Measurements from ENCODE around the gene GSS.

Gene GSS

DNA sequence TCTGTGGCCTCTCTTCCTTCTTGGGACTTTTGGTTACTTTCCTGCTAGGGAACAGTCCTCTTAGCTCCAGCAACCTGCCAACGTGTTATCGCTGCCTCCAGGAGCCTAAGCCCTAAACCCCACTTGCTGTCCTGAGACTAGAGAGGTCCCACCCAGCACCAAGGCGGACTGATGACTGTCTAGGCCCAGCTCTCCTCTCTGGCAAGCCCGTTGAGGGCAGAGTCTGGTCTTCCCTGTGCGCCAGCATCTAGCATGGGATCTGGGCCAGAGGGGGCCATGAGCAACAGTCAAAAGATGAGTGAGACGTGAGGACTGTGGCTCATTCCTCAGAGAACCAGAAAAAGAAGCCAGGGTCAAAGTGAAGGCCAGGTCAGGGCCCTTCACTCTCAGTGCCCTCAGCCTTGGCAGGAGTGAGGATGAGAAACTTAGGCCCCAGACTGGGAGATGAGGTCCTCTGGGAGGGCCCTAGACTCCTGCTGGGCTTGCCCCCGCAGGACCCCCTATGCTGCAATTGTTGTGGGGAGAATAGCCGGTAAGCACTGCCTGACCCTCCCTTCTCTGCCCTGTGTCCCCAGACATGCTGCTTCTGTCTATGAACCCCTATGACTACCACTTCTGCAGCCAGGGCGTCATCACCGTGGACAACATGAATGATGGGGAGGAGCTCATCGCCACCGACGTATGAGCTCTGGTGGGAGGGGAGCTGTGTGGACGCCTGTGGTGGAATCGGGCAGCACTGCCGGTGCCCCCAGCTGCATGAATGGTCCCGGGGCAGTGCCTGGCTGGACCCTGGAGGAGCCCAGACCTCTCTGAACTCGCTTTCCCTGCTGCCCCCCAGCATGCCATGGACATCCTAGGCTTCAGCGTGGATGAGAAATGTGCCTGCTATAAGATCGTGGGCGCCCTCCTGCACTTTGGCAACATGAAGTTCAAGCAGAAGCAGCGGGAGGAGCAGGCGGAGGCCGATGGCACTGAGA, 31.0 kb upstream of the GSS start:
- no peak overlapping the region for H3K4me3 ChIP-seq (ENCODE audit: low read depth, low read length)
- in situ Hi-C loops (cut with HindIII; ENCODE audit: low pct_ligation_motif_present, low sequenced_read_pairs) = no loop called here
- H3K27ac ChIP-seq = no peak overlapping the region
- no peaks in the 10 kb centered on the region for H3K36me3 ChIP-seq (replicated peaks)
- TF ChIP-seq, protein P1, sequence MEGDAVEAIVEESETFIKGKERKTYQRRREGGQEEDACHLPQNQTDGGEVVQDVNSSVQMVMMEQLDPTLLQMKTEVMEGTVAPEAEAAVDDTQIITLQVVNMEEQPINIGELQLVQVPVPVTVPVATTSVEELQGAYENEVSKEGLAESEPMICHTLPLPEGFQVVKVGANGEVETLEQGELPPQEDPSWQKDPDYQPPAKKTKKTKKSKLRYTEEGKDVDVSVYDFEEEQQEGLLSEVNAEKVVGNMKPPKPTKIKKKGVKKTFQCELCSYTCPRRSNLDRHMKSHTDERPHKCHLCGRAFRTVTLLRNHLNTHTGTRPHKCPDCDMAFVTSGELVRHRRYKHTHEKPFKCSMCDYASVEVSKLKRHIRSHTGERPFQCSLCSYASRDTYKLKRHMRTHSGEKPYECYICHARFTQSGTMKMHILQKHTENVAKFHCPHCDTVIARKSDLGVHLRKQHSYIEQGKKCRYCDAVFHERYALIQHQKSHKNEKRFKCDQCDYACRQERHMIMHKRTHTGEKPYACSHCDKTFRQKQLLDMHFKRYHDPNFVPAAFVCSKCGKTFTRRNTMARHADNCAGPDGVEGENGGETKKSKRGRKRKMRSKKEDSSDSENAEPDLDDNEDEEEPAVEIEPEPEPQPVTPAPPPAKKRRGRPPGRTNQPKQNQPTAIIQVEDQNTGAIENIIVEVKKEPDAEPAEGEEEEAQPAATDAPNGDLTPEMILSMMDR (IDR thresholded peaks at IDR 0.05; ENCODE audit: low read depth, low read length, missing control alignments) = no peak
- H3K27me3 ChIP-seq (replicated peaks) = peaks cover 5% of the 10 kb centered on the region
- no peak for DNase-seq

DNA sequence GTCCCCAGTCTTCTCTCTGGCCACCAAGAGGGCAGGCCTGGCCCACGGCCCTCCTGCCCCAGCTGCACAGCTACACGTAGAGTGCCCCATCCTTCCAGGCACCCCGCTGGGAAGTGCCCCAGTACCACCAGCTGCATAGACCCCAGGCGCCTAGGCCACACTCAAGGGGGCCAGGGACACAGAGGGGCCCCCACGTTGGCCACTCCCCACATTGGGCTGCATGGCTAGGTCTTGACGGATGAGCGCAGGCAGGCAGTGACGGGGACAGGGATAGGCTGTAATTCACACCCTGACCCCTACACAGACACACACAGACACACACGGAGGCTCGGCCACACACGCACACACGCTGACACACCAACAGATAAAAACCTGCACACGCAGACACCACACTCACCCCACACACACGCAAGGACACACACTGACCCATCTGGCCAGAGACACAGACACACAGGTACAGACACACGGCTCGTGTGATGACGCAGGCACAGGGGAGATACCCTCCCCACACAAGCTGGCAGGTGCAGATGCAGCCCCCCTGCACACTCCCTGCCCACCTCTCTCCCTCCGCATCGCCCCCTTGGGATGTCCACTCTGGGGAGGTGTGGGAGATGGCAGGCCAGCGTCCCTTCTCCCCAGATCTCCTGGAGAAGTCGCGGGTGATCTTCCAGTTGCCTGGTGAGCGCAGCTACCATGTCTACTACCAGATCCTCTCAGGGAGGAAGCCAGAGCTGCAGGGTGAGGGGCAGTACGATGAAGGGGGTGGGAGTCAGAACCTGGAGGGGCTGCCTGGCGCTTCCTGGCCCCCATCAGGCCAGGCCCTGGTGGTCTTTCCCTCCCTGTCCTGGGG, 30.1 kb upstream of the GSS start:
- TF ChIP-seq, protein P1 (IDR thresholded peaks at IDR 0.05; ENCODE audit: low read depth, low read length, missing control alignments) = no peak
- no peak for DNase-seq
- no peaks in the 10 kb centered on the region for H3K36me3 ChIP-seq (replicated peaks)
- H3K27ac ChIP-seq = no peak overlapping the region
- in situ Hi-C loops (cut with HindIII; ENCODE audit: low pct_ligation_motif_present, low sequenced_read_pairs) = no loop called here
- no peak overlapping the region for H3K4me3 ChIP-seq (ENCODE audit: low read depth, low read length)
- peaks cover 5% of the 10 kb centered on the region for H3K27me3 ChIP-seq (replicated peaks)

DNA sequence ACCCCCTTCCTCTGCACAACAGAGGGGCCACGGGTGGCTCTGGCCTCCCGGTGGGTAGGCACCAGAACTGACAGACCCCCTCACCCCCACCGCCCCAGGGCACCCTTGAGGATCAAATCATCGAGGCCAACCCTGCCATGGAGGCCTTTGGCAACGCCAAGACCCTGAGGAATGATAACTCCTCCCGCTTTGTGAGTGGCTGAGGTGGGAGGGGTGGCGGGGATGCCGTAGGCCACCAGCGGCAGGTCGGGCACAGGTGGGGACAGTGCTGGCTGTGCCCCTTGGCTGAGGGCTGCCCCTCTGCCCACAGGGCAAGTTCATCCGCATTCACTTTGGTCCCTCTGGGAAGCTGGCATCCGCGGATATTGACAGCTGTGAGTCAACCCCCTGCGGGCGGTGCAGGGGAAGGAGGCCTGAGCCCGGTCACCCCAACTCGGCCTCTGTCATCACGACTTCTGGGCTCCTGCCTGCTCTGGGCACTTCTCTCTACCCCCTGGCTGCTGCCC, 29.2 kb upstream of the GSS start:
- in situ Hi-C loops (cut with HindIII; ENCODE audit: low pct_ligation_motif_present, low sequenced_read_pairs) = no loop called here
- TF ChIP-seq, protein P1 (IDR thresholded peaks at IDR 0.05; ENCODE audit: low read depth, low read length, missing control alignments) = no peak
- H3K27me3 ChIP-seq (replicated peaks) = peaks cover 5% of the 10 kb centered on the region
- H3K4me3 ChIP-seq (ENCODE audit: low read depth, low read length) = no peak overlapping the region
- no peak overlapping the region for H3K27ac ChIP-seq
- no peak for DNase-seq
- no peaks in the 10 kb centered on the region for H3K36me3 ChIP-seq (replicated peaks)

DNA sequence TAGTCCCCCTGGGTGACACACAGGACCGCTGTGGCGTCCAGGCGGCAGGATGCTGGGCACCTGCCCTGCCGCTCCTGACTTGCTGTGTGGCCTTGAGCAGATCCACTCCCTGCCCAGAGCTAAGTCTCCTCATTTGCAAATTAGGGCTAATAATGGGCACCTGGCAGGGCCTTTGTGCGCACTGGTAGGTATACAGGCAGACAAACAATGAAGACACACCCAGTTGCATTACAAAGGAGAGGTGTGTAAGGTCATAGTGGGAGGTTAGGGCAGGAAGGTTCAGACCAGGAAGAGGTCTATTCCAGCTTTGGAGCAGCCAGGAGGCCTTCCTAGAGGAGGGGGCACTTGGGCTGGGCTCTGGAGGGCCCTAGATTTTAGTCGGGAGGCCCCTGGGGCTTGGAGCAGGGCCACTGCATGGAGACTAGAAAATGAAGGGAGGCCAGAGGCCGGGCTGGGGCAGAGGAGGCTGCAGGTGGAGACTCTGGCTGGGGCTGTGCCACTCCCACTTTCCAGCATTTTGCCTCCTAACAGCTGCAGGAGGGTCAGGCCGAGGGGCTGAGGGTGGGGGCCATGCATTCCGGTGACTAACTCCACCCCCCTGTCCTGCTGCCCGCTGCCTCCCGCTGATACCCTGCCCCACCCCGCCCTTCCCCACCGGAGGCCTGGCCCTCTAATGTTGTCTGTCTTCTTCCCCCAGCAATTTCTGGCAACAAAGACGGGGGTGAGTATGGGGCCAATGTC, 28.6 kb upstream of the GSS start:
- TF ChIP-seq, protein P1 (IDR thresholded peaks at IDR 0.05; ENCODE audit: low read depth, low read length, missing control alignments) = no peak
- Histone ChIP-seq H3K27ac (no peak overlapping the region), H3K36me3 (replicated peaks) (no peaks in the 10 kb centered on the region), H3K4me3 (ENCODE audit: low read depth, low read length) (no peak overlapping the region), H3K27me3 (replicated peaks) (peaks cover 5% of the 10 kb centered on the region)
- DNase-seq = no peak
- in situ Hi-C loops (cut with HindIII; ENCODE audit: low pct_ligation_motif_present, low sequenced_read_pairs) = no loop called here

DNA sequence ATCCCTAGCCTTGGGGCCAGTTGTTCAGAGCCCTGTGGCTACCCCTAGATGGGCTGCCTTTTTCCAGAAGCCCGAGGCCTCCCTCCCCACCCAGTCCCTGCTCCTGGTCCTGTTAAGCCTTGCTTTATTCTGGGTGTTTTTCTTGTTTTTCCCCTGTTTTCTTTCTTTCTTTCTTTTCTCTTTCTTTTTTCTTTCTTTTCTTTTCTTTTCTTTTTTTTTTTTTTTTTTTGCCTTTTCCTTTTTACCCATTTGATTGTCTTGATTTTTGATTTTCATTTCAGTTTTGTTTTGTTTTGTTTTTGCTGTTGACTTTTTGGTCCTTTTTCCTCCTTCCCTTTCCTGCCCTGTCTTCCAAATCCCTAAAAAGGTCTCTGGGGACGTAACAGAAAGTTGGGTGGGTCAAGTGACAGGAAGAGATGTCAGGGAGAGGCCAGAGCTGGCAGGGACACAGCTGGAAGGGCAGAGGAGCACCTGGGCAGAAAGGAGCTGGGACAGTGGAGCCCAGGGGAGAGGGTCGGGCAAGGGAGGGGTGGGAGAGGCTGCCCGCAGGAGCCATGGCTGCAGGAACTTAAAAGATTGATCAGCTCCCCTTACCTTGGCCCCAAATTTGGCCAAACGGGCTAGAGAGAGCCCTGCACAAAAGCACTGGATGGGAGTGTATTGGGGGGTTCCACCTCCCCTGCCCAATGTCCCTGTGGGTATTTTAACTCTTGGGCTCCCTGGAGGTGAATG, 27.6 kb upstream of the GSS start:
- H3K27me3 ChIP-seq (replicated peaks) = peaks cover 5% of the 10 kb centered on the region

More for the DNA sequence above, 27.6 kb upstream of the GSS start:
- Histone ChIP-seq H3K27ac (no peak overlapping the region), H3K4me3 (ENCODE audit: low read depth, low read length) (no peak overlapping the region), H3K36me3 (replicated peaks) (no peaks in the 10 kb centered on the region)
- TF ChIP-seq, protein P1 (IDR thresholded peaks at IDR 0.05; ENCODE audit: low read depth, low read length, missing control alignments) = no peak
- no peak for DNase-seq
- in situ Hi-C loops (cut with HindIII; ENCODE audit: low pct_ligation_motif_present, low sequenced_read_pairs) = no loop called here

All from brain microvascular endothelial cell (primary cell).